Sciatic nerve (tissue), 1 donor: ENCODE measurements around the gene ARHGEF1. TPM values are rescaled to one million over a fixed set of nuclear protein-coding genes. Genes with fewer than 3 reads are reported as not detected.

Experiments used
- microRNA-seq: library from miRNA; unstranded; fragments of <30 nt; microRNA quantifications from one replicate; pipeline ENCODE4 v1.2.0, GENCODE V29; 2020
- total RNA-seq: library from RNA; stranded (reverse); fragmentation: NEBNext Ultra II Directional; extraction: Animal tissue kit (Norgen Biotek cat#: 25700); gene quantifications from one replicate; pipeline ENCODE4 v1.2.1, GENCODE V29; 2021
- donor health status: DM: no; HTN: no; CAD: no.

ARHGEF1 gene
- total RNA-seq, 1 donor from 2014 or later, result 137 TPM

Small RNAs within 50 kb of the gene (microRNA-seq; reads per million reads assigned to microRNA genes)
- gene MIR6797, result not detected

Other genes starting within 250 kb of the ARHGEF1 start
- not detected for gene CEACAM7, start 194.9 kb upstream of the ARHGEF1 start, total RNA-seq
- gene CEACAM5, start 174.6 kb upstream of the ARHGEF1 start, total RNA-seq, result 0.22 TPM
- 1.1 TPM for gene CEACAM6, start 127.7 kb upstream of the ARHGEF1 start, total RNA-seq
- 3.3 TPM for gene CEACAM3, start 86.6 kb upstream of the ARHGEF1 start, total RNA-seq
- gene LYPD4, start 38.5 kb upstream of the ARHGEF1 start, total RNA-seq, result not detected
- not detected for gene DMRTC2, start 38.1 kb upstream of the ARHGEF1 start, total RNA-seq
- 788 TPM for gene RPS19, start 22.9 kb upstream of the ARHGEF1 start, total RNA-seq
- 2.1 TPM for gene CD79A, start 5.9 kb upstream of the ARHGEF1 start, total RNA-seq
- 0.27 TPM for gene ERFL, start 45.3 kb downstream of the ARHGEF1 start, total RNA-seq
- 133 TPM for gene RABAC1, start 76.1 kb downstream of the ARHGEF1 start, total RNA-seq
- gene ATP1A3, start 111.0 kb downstream of the ARHGEF1 start, total RNA-seq, result 0.18 TPM
- gene GRIK5, start 187.0 kb downstream of the ARHGEF1 start, total RNA-seq, result 9.2 TPM
- gene ZNF574, start 193.0 kb downstream of the ARHGEF1 start, total RNA-seq, result 13.2 TPM
- 5.6 TPM for gene POU2F2, start 249.3 kb downstream of the ARHGEF1 start, total RNA-seq